SIG-M5 treated with dmso at 0.1 percent for 504 hours (cell line): ENCODE measurements around the gene MRPL37.
A peak's percentile ranks its signal among the peaks of the same experiment; 100 is the strongest.
"Not testable (repeated sequence)": the region's sequence is repeated elsewhere in the genome, so short reads cannot be mapped to it uniquely, and the experiment has no call there.

Experiments used
- DNase-seq: peaks from one replicate; lab custom pipeline; 2025; ENCODE audit not compliant: unreplicated experiment; lab: John Stamatoyannopoulos, UW

The MRPL37 gene

GRCh38 chr1:54172614-54173599 is 27.1 kb upstream of the MRPL37 start:
- DNase-seq, result no peak

- no peak for DNase-seq
These were observed 26.3 kb upstream of the MRPL37 start for GRCh38 chr1:54173681-54174080.

- DNase-seq, result no peak
These were observed 25.9 kb upstream of the MRPL37 start for GRCh38 chr1:54174106-54174505.

GRCh38 chr1:54176621-54177327 is 23.2 kb upstream of the MRPL37 start:
- DNase-seq, result no peak

- DNase-seq, result no peak
These were observed 22.2 kb upstream of the MRPL37 start for GRCh38 chr1:54177726-54178125.

- DNase-seq, result no peak
These were observed 21.5 kb upstream of the MRPL37 start for GRCh38 chr1:54178296-54179070.

GRCh38 chr1:54180701-54181360 is 19.1 kb upstream of the MRPL37 start:
- no peak for DNase-seq

GRCh38 chr1:54186056-54186455 is 13.9 kb upstream of the MRPL37 start:
- no peak for DNase-seq

GRCh38 chr1:54188291-54188690 is 11.7 kb upstream of the MRPL37 start:
- no peak for DNase-seq

- no peak for DNase-seq
These were observed 9.4 kb upstream of the MRPL37 start for GRCh38 chr1:54190526-54190925.

- no peak for DNase-seq
These were observed 8.4 kb upstream of the MRPL37 start for GRCh38 chr1:54191525-54191924.

- no peak for DNase-seq
These were observed 6.5 kb upstream of the MRPL37 start for GRCh38 chr1:54193453-54193852.

- DNase-seq, result peak; percentile 3
These were observed 709 bp upstream of the MRPL37 start for GRCh38 chr1:54199151-54199764.

GRCh38 chr1:54200519-54200997 is 591 bp downstream of the MRPL37 start:
- DNase-seq, result no peak

- DNase-seq, result no peak
These were observed 4.2 kb downstream of the MRPL37 start for GRCh38 chr1:54204199-54204598.

- no peak for DNase-seq
These were observed 7.3 kb downstream of the MRPL37 start for GRCh38 chr1:54207287-54207686.

- not testable (repeated sequence) for DNase-seq
These were observed 7.9 kb downstream of the MRPL37 start for GRCh38 chr1:54207896-54208295.

- no peak for DNase-seq
These were observed 12.9 kb downstream of the MRPL37 start for GRCh38 chr1:54212872-54213271.

GRCh38 chr1:54215523-54215922 is 15.6 kb downstream of the MRPL37 start:
- no peak for DNase-seq
